ENCODE data around the gene SPRY1. TPM values are rescaled to one million over a fixed set of nuclear protein-coding genes. Genes with fewer than 3 reads are reported as not detected.

SPRY1 gene
- total RNA-seq, 1 donor from 2014 or later: 54.2 TPM

DNA sequence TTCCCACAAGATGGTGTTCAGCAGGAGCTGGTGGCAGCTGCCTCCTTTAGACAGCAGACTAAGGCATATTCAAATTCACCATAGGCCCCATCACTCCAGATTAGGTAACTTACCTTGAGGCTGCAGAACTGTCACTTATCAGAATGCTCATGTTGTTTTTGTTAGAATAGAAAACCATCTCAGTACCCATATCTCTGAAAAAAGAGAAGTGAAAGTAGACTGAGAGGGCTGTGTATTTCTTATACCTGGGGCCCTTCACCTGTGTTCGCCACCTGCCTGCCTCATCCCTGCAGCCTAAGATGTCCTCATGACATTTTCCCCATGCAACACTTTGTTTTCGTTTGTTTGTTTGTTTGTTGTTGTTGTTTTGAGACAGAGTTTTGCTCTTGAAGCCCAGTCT is 32.9 kb upstream of the SPRY1 start:
- no peak overlapping the region for H3K27ac Mint-ChIP-seq (ENCODE audit: unreplicated experiment)
- no peaks in the 10 kb centered on the region for H3K27me3 Mint-ChIP-seq (ENCODE audit: low read depth)
- peaks cover 3% of the 10 kb centered on the region for H3K9me3 Mint-ChIP-seq (ENCODE audit: low read depth)
- no peak overlapping the region for H3K4me3 Mint-ChIP-seq (ENCODE audit: unreplicated experiment)
- DNase-seq (ENCODE audit: low spot score): no peak
- no peaks in the 10 kb centered on the region for H3K36me3 Mint-ChIP-seq (ENCODE audit: low read depth)
- peaks cover 34% of the 10 kb centered on the region for H3K4me1 Mint-ChIP-seq (ENCODE audit: low read depth)
- TF ChIP-seq, protein P1, sequence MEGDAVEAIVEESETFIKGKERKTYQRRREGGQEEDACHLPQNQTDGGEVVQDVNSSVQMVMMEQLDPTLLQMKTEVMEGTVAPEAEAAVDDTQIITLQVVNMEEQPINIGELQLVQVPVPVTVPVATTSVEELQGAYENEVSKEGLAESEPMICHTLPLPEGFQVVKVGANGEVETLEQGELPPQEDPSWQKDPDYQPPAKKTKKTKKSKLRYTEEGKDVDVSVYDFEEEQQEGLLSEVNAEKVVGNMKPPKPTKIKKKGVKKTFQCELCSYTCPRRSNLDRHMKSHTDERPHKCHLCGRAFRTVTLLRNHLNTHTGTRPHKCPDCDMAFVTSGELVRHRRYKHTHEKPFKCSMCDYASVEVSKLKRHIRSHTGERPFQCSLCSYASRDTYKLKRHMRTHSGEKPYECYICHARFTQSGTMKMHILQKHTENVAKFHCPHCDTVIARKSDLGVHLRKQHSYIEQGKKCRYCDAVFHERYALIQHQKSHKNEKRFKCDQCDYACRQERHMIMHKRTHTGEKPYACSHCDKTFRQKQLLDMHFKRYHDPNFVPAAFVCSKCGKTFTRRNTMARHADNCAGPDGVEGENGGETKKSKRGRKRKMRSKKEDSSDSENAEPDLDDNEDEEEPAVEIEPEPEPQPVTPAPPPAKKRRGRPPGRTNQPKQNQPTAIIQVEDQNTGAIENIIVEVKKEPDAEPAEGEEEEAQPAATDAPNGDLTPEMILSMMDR (IDR thresholded peaks at IDR 0.05): no peak

- H3K4me1 Mint-ChIP-seq (ENCODE audit: low read depth): peaks cover 34% of the 10 kb centered on the region
- H3K9me3 Mint-ChIP-seq (ENCODE audit: low read depth): peaks cover 3% of the 10 kb centered on the region
Observed at GRCh38 chr4:123364906-123365305, 31.7 kb upstream of the SPRY1 start.

DNA sequence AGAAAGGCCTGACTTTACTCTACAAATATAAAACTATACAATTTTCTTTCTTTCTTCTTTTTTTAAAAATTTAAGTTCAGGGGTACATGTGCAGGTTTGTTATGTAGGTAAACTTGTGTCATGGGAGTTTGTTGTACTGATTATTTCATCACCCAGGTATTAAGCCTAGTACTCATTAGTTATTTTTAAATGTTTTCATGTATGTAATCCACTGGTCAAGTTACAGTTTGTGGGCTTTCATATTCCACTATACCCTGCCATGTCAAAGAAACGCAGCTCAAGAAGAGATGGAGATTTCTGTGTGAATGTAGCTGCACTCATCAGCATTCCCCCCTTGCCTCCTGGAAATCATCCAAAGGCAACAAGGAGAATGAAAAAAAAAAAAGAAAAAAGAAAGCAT is 31.2 kb upstream of the SPRY1 start:
- TF ChIP-seq, protein P1 (IDR thresholded peaks at IDR 0.05): no peak
- Mint-ChIP-seq H3K4me1 (ENCODE audit: low read depth) (peaks cover 34% of the 10 kb centered on the region), H3K27me3 (ENCODE audit: low read depth) (no peaks in the 10 kb centered on the region), H3K36me3 (ENCODE audit: low read depth) (no peaks in the 10 kb centered on the region), H3K4me3 (ENCODE audit: unreplicated experiment) (no peak overlapping the region), H3K27ac (ENCODE audit: unreplicated experiment) (no peak overlapping the region), H3K9me3 (ENCODE audit: low read depth) (peaks cover 3% of the 10 kb centered on the region)
- DNase-seq (ENCODE audit: low spot score): no peak

More at GRCh38 chr4:123364906-123365305, 31.7 kb upstream of the SPRY1 start:
- Mint-ChIP-seq H3K36me3 (ENCODE audit: low read depth) (no peaks in the 10 kb centered on the region), H3K27me3 (ENCODE audit: low read depth) (no peaks in the 10 kb centered on the region), H3K27ac (ENCODE audit: unreplicated experiment) (no peak overlapping the region), H3K4me3 (ENCODE audit: unreplicated experiment) (no peak overlapping the region)
- TF ChIP-seq, protein P1 (IDR thresholded peaks at IDR 0.05): no peak
- DNase-seq (ENCODE audit: low spot score): no peak

GRCh38 chr4:123366144-123366748 is 30.3 kb upstream of the SPRY1 start:
- no peaks in the 10 kb centered on the region for H3K27me3 Mint-ChIP-seq (ENCODE audit: low read depth)
- peaks cover 3% of the 10 kb centered on the region for H3K9me3 Mint-ChIP-seq (ENCODE audit: low read depth)
- no peak for DNase-seq (ENCODE audit: low spot score)
- H3K27ac Mint-ChIP-seq (ENCODE audit: unreplicated experiment): no peak overlapping the region
- H3K36me3 Mint-ChIP-seq (ENCODE audit: low read depth): no peaks in the 10 kb centered on the region
- peaks cover 27% of the 10 kb centered on the region for H3K4me1 Mint-ChIP-seq (ENCODE audit: low read depth)
- H3K4me3 Mint-ChIP-seq (ENCODE audit: unreplicated experiment): no peak overlapping the region
- TF ChIP-seq, protein P1 (IDR thresholded peaks at IDR 0.05): no peak

GRCh38 chr4:123378794-123379193 is 17.8 kb upstream of the SPRY1 start:
- no peak overlapping the region for H3K4me3 Mint-ChIP-seq (ENCODE audit: unreplicated experiment)
- TF ChIP-seq, protein P1 (IDR thresholded peaks at IDR 0.05): no peak
- H3K36me3 Mint-ChIP-seq (ENCODE audit: low read depth): no peaks in the 10 kb centered on the region
- H3K9me3 Mint-ChIP-seq (ENCODE audit: low read depth): peaks cover 7% of the 10 kb centered on the region
- H3K27ac Mint-ChIP-seq (ENCODE audit: unreplicated experiment): no peak overlapping the region
- H3K4me1 Mint-ChIP-seq (ENCODE audit: low read depth): peaks cover 13% of the 10 kb centered on the region
- H3K27me3 Mint-ChIP-seq (ENCODE audit: low read depth): no peaks in the 10 kb centered on the region
- no peak for DNase-seq (ENCODE audit: low spot score)
